LNCaP clone FGC (cell line): Measurements from ENCODE around the gene ATP6V1C2.

Source experiments
- DNase-seq: peaks from one replicate; pipeline ENCODE4 v3.0.0-alpha.2; 2011; ENCODE audit warnings: low read depth
- H3K4me3 ChIP-seq: 2 replicates; pipeline ENCODE4 v1.5.1; 2011; ENCODE audit warnings: mild to moderate bottlenecking, low read depth, low read length, control low read depth
- TF ChIP-seq, protein P1 (sequence below): IDR thresholded peaks from 2 replicates; pipeline ENCODE4 v1.5.1; 2012; ENCODE audit warnings: mild to moderate bottlenecking; ENCODE audit not compliant: control insufficient read depth, insufficient read depth; ENCODE audit errors: extremely low read depth

Gene ATP6V1C2

DNA sequence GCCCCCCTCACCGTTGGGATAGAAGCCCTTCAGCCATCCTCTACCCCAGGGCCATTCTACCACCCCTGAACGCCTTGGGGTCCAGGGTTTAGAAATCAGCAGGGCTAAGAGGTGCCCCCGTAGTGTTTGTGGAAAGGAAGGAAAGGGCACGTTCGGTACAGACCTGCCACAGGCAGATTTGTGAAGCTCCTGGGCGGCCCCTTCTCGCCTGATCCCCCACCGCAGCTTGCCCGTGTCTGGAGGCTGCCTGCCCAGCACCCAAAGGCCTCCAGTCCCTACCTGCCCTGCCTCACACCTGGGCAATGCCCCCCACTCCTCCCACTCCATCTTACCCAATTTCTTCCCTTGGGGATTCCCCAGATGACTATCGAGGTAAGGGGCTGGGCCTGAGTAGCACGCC is 21.2 kb downstream of the ATP6V1C2 start:
- TF ChIP-seq, protein P1, sequence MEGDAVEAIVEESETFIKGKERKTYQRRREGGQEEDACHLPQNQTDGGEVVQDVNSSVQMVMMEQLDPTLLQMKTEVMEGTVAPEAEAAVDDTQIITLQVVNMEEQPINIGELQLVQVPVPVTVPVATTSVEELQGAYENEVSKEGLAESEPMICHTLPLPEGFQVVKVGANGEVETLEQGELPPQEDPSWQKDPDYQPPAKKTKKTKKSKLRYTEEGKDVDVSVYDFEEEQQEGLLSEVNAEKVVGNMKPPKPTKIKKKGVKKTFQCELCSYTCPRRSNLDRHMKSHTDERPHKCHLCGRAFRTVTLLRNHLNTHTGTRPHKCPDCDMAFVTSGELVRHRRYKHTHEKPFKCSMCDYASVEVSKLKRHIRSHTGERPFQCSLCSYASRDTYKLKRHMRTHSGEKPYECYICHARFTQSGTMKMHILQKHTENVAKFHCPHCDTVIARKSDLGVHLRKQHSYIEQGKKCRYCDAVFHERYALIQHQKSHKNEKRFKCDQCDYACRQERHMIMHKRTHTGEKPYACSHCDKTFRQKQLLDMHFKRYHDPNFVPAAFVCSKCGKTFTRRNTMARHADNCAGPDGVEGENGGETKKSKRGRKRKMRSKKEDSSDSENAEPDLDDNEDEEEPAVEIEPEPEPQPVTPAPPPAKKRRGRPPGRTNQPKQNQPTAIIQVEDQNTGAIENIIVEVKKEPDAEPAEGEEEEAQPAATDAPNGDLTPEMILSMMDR = no peak
- H3K4me3 ChIP-seq = no peak overlapping the region
- DNase-seq = no peak

DNA sequence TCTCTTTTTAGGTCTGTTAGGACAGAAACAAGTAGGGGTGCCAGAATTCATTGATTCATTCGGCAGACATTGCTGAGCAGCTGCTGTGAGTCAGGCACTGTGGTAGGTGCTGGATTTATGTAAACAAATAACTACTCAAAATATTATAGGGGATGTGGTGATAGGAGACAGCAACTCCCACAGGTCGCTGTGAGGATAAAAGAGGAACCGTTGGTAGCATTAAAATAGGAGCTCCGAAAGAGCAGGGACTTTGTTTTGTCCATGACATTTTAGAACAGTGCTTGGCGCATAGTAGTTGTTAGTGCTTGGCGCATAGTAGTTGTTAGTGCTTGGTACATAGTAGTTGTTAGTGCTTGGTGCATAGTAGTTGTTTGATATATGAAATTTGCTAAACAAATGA is 29.2 kb downstream of the ATP6V1C2 start:
- DNase-seq = no peak

DNA sequence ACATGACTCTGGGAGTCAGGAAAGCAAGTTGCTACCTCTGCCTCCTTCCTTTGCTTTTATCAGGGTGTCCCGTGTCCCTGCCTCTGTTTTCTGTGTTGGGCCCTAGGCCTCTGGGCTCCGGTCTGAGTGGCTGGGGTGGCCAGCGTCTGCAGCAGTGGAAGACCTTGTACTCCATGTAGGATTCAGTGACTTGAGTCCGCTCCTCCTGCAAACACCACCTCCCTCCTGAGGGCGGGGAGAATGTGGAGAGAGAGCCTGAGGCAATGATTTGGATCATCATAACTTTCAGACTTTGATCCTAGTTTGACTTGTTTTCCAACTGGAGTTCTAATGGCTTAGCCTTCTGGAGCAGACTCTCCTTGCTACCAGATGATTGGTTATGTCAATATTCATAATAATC is 30.8 kb downstream of the ATP6V1C2 start:
- DNase-seq = no peak
- TF ChIP-seq, protein P1 = no peak
- H3K4me3 ChIP-seq = no peak overlapping the region

More for the DNA sequence above, 29.2 kb downstream of the ATP6V1C2 start:
- no peak overlapping the region for H3K4me3 ChIP-seq
- TF ChIP-seq, protein P1 = no peak

DNA sequence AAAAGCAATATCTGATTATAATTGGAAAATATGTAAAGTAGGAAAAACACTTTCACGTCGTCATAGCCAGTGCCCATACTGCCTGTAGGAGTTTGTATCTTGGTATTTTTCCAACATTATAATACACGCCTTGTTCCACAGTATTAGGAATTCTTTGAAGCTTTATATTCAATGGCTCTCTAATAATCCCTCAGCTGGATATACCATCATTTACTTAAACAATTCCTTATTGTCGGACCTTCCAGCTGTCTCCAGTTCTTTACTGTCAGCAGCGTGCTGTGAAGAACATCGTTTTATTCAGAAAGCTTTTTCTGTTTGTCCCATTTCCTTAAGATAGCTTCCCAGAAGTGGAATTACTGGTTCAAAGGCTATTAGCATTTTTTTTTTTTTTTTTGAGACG is 31.7 kb downstream of the ATP6V1C2 start:
- H3K4me3 ChIP-seq = no peak overlapping the region

DNA sequence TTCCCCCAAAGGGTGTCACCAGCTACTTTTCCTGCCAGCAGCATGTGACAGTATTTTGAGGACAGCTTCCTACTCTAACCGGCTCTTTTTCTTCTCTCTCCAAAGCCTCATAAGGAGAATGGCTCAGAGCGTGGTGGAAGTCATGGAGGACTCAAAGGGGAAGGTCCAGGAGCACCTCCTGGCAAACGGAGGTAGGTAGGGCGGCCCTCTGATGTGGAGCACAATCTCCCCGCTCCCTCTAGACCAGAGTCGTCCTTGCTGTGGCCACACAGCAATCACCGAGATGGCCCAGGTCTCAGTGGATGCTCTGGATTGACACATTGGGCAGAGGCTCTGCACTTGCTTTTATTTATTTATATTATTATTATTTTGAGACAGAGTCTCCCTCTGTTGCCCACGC is 32.4 kb downstream of the ATP6V1C2 start:
- no peak for DNase-seq
- TF ChIP-seq, protein P1 = no peak
- H3K4me3 ChIP-seq = no peak overlapping the region

More for the DNA sequence above, 31.7 kb downstream of the ATP6V1C2 start:
- TF ChIP-seq, protein P1 = no peak
- no peak for DNase-seq

DNA sequence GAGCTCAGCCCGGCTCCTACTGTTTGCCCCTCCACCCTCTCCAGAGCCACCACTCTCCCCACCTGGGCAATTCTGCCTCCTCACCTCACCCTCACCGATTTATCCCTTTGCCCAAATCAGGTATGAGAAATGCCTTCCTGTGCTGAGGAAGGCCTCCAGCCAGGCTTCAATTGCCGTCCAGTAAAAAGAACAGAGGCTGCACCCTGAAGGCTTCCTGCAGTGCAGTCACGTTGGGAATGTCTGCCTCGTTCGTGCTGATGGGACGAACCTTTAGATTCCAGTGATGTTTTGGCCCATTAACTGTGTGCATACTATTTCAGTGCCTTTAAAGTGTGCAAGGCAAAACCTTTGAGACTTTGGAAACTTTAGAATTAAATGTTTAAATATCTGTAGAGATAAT is 34.2 kb downstream of the ATP6V1C2 start:
- TF ChIP-seq, protein P1 = no peak
- no peak for DNase-seq
- H3K4me3 ChIP-seq = no peak overlapping the region

DNA sequence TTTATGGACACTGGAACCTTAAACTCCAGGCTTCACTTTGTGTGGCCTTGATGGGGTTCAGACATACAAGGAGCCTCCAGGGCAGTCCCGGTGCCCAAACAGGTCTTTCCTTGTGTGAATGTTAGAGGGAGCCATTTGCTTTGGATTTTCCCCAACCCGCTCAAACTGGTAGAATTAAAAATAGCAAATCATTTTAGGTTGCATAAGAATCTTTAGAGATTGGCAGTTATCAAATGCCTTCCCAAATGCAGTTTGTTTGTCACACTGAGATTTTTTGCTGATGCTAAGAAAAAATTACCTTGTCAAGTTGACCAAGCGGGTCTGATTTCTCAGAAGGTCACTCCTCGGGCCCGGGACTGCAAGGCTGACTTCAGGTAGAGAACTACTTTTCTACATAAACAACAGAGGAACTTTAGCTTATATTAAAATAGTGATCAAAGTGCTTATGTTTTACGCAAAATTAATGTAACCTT is 36.4 kb downstream of the ATP6V1C2 start:
- no peak overlapping the region for H3K4me3 ChIP-seq
- TF ChIP-seq, protein P1 = no peak
- no peak for DNase-seq
